WTC11 (cell line): Measurements from ENCODE around the gene TADA2A. TPM values are rescaled to one million over a fixed set of nuclear protein-coding genes. Genes with fewer than 3 reads are reported as not detected.

ENCODE experiments used
- CREM ChIP-seq: sonication (generic); formaldehyde crosslinking; IDR thresholded peaks from 2 replicates; pipeline ENCODE4 v1.8.1; 2022; ENCODE audit warnings: mild to moderate bottlenecking, missing genetic modification reagents, moderate library complexity
- E2F4 ChIP-seq: sonication (generic); formaldehyde crosslinking; IDR thresholded peaks from 2 replicates; pipeline ENCODE4 v1.8.1; 2022; ENCODE audit warnings: low read depth, mild to moderate bottlenecking, moderate library complexity, missing genetic modification reagents, borderline replicate concordance
- FOXK1 ChIP-seq: sonication (generic); formaldehyde crosslinking; IDR thresholded peaks from 2 replicates; pipeline ENCODE4 v1.8.0; 2022; ENCODE audit warnings: mild to moderate bottlenecking, moderate library complexity, missing genetic modification reagents
- FOXP1 ChIP-seq: sonication (generic); formaldehyde crosslinking; IDR thresholded peaks from 2 replicates; pipeline ENCODE4 v1.8.0; 2022; ENCODE audit warnings: missing genetic modification reagents, mild to moderate bottlenecking, moderate library complexity, borderline replicate concordance
- GABPB1 ChIP-seq: sonication (generic); formaldehyde crosslinking; IDR thresholded peaks from 2 replicates; pipeline ENCODE4 v1.8.1; 2023; ENCODE audit warnings: mild to moderate bottlenecking, missing genetic modification reagents
- HMGXB4 ChIP-seq: sonication (generic); formaldehyde crosslinking; IDR thresholded peaks from 2 replicates; pipeline ENCODE4 v1.8.1; 2023; ENCODE audit warnings: mild to moderate bottlenecking, moderate library complexity, missing genetic modification reagents
- JUN ChIP-seq: sonication (generic); formaldehyde crosslinking; IDR thresholded peaks from 2 replicates; pipeline ENCODE4 v1.8.0; 2023; ENCODE audit warnings: mild to moderate bottlenecking, missing genetic modification reagents
- KAT7 ChIP-seq: sonication (generic); formaldehyde crosslinking; IDR thresholded peaks from 2 replicates; pipeline ENCODE4 v1.8.1; 2023; ENCODE audit warnings: missing genetic modification reagents, mild to moderate bottlenecking, borderline replicate concordance
- MYBL2 ChIP-seq: sonication (generic); formaldehyde crosslinking; IDR thresholded peaks from 2 replicates; pipeline ENCODE4 v1.8.1; 2023; ENCODE audit warnings: mild to moderate bottlenecking, moderate library complexity, missing genetic modification reagents
- NFE2L1 ChIP-seq: sonication (generic); formaldehyde crosslinking; IDR thresholded peaks from 2 replicates; pipeline ENCODE4 v1.8.1; 2023; ENCODE audit warnings: missing genetic modification reagents
- SP1 ChIP-seq: sonication (generic); formaldehyde crosslinking; conservative IDR thresholded peaks from 2 replicates; pipeline ENCODE4 v1.8.1; 2022; ENCODE audit warnings: missing genetic modification reagents
- TP53 ChIP-seq: sonication (generic); formaldehyde crosslinking; IDR thresholded peaks from 2 replicates; pipeline ENCODE4 v1.8.1; 2023; ENCODE audit warnings: mild to moderate bottlenecking, missing genetic modification reagents
- total RNA-seq: library from RNA; stranded (reverse); gene quantifications from 3 replicates; pipeline ENCODE4 v1.2.3, GENCODE V29; 2021
- TF ChIP-seq, protein P1 (sequence below): sonication (generic); formaldehyde crosslinking; IDR thresholded peaks from 2 replicates; pipeline ENCODE4 v1.8.1; 2022; ENCODE audit warnings: mild to moderate bottlenecking, missing genetic modification reagents, moderate library complexity, borderline replicate concordance
- TF ChIP-seq, protein P2 (sequence below): sonication (generic); formaldehyde crosslinking; IDR thresholded peaks from 2 replicates; pipeline ENCODE4 v1.8.0; 2023; ENCODE audit warnings: mild to moderate bottlenecking, missing genetic modification reagents
- TF ChIP-seq, protein P3 (sequence below): fragments of 250-450 bp; sonication (Bioruptor Pico); conservative IDR thresholded peaks from 2 replicates; pipeline ENCODE4 v1.9.0; 2021; ENCODE audit warnings: mild to moderate bottlenecking
- TF ChIP-seq, protein P4 (sequence below): fragments of 250-450 bp; sonication (Bioruptor Pico); IDR thresholded peaks from 2 replicates; pipeline ENCODE4 v1.9.0; 2021; ENCODE audit warnings: mild to moderate bottlenecking

TADA2A gene
- total RNA-seq, 1 experiment from 2014 or later = 16.5 TPM

GRCh38 chr17:37489197-37490001, 82.7 kb downstream of the TADA2A start, which contains the start of gene DUSP14 (continued):
- TF ChIP-seq MYBL2 (peak; percentile 87; the same call in 1 of the 2 replicates), NFE2L1 (CRISPR knock-in tag) (no peak), GABPB1 (CRISPR knock-in tag) (peak; percentile 12; the same call in 1 of the 2 replicates), TP53 (peak; percentile 33; the same call in 1 of the 2 replicates), FOXP1 (CRISPR knock-in tag) (peak; percentile 77), FOXK1 (peak; percentile 14; the same call in 1 of the 2 replicates), CREM (CRISPR knock-in tag) (0 out of 2 replicates have a peak, but pooled peaks have one; percentile 33), JUN (CRISPR knock-in tag) (no peak), HMGXB4 (peak; percentile 78), KAT7 (CRISPR knock-in tag) (peak; percentile 75; the same call in 1 of the 2 replicates), E2F4 (CRISPR knock-in tag) (0 out of 2 replicates have a peak, but pooled peaks have one; percentile 59), SP1 (CRISPR knock-in tag) (no peak; the same call in 1 of the 2 replicates)
- TF ChIP-seq, protein P1, sequence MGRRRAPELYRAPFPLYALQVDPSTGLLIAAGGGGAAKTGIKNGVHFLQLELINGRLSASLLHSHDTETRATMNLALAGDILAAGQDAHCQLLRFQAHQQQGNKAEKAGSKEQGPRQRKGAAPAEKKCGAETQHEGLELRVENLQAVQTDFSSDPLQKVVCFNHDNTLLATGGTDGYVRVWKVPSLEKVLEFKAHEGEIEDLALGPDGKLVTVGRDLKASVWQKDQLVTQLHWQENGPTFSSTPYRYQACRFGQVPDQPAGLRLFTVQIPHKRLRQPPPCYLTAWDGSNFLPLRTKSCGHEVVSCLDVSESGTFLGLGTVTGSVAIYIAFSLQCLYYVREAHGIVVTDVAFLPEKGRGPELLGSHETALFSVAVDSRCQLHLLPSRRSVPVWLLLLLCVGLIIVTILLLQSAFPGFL (CRISPR knock-in tag) = 0 out of 2 replicates have a peak, but pooled peaks have one; percentile 48
- TF ChIP-seq, protein P2, sequence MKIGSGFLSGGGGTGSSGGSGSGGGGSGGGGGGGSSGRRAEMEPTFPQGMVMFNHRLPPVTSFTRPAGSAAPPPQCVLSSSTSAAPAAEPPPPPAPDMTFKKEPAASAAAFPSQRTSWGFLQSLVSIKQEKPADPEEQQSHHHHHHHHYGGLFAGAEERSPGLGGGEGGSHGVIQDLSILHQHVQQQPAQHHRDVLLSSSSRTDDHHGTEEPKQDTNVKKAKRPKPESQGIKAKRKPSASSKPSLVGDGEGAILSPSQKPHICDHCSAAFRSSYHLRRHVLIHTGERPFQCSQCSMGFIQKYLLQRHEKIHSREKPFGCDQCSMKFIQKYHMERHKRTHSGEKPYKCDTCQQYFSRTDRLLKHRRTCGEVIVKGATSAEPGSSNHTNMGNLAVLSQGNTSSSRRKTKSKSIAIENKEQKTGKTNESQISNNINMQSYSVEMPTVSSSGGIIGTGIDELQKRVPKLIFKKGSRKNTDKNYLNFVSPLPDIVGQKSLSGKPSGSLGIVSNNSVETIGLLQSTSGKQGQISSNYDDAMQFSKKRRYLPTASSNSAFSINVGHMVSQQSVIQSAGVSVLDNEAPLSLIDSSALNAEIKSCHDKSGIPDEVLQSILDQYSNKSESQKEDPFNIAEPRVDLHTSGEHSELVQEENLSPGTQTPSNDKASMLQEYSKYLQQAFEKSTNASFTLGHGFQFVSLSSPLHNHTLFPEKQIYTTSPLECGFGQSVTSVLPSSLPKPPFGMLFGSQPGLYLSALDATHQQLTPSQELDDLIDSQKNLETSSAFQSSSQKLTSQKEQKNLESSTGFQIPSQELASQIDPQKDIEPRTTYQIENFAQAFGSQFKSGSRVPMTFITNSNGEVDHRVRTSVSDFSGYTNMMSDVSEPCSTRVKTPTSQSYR (CRISPR knock-in tag) = peak; percentile 58; the same call in 1 of the 2 replicates
- TF ChIP-seq, protein P3, sequence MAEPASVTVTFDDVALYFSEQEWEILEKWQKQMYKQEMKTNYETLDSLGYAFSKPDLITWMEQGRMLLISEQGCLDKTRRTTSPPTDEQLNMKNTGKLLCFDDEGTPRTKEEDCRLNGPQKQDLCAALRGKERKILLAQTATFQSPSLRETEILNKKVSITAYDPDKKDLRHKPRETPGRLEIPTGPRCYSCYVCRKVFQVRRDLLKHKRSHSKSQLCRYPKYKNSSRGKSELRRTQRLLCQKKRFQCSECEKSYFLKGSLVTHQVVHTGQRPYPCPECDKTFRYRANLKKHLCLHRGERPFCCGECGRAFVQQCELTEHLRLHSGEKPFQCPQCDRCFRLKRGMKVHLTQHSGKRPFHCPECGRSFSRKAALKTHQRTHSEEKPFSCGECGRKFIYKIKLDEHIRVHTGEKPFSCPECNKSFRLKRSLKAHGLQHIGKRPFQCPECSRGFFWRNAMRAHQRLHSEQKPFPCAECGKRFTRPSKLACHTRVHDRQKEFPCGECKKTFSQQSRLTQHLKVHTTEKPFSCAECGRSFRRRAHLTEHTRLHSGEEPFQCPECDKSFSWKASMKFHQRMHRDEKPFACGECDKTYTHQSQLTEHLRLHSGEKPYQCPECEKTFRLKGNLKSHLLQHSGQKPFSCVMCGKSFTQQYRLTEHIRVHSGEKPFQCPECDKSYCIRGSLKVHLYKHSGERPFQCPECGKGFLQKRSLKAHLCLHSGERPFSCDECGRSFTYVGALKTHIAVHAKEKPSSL (CRISPR knock-in tag) = no peak
- TF ChIP-seq, protein P4, sequence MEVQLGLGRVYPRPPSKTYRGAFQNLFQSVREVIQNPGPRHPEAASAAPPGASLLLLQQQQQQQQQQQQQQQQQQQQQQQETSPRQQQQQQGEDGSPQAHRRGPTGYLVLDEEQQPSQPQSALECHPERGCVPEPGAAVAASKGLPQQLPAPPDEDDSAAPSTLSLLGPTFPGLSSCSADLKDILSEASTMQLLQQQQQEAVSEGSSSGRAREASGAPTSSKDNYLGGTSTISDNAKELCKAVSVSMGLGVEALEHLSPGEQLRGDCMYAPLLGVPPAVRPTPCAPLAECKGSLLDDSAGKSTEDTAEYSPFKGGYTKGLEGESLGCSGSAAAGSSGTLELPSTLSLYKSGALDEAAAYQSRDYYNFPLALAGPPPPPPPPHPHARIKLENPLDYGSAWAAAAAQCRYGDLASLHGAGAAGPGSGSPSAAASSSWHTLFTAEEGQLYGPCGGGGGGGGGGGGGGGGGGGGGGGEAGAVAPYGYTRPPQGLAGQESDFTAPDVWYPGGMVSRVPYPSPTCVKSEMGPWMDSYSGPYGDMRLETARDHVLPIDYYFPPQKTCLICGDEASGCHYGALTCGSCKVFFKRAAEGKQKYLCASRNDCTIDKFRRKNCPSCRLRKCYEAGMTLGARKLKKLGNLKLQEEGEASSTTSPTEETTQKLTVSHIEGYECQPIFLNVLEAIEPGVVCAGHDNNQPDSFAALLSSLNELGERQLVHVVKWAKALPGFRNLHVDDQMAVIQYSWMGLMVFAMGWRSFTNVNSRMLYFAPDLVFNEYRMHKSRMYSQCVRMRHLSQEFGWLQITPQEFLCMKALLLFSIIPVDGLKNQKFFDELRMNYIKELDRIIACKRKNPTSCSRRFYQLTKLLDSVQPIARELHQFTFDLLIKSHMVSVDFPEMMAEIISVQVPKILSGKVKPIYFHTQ (CRISPR knock-in tag) = no peak
